HG03575 (cell line): Measurements from ENCODE around the gene HCN1.
"Not testable (repeated sequence)": the region's sequence is repeated elsewhere in the genome, so short reads cannot be mapped to it uniquely, and the experiment has no call there.

Experiments used
- ATAC-seq: cut with Tn5 transposase; IDR thresholded peaks from one replicate; pipeline ENCODE4 v1.9.1; 2021; ENCODE audit not compliant: unreplicated experiment, insufficient number of reproducible peaks, low FRiP score; ENCODE audit errors: extremely low read depth

Gene HCN1

DNA sequence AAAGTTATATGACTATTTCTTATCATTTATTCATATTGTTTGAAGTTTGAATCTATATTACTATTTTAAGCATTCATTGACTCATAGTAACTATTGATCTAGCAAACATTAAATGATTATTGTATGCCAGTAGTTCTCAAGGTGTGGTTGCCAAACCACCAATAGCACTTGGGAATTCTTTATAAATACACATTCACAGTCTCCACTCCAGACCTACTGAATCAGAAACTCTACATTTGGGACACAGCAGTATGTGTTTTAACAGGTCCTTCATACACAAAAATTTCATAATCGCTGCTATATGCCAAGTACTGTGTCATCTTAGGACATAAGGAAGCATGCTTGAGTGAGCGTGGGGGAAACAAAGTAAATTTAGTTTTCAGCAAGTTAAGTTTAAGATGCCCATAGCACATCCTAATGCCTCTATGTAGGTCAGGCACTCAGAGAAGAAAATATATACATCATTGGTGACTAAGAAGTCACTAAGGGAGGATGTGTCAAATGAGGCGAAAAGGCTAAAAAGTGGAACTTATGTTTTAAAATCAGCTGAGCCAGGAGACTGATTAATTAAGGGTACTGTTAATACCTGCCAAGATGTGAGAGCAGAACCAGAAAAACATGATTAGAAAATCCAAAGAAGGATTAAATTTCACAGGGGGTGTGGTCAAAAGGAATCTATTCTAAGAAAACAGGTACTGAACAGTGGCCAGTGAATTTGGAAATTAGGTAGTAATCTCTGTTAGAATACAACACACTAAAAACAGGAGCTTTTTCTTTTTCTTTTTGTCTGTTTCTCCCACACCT is 340.8 kb downstream of the HCN1 start:
- ATAC-seq, result no peak

DNA sequence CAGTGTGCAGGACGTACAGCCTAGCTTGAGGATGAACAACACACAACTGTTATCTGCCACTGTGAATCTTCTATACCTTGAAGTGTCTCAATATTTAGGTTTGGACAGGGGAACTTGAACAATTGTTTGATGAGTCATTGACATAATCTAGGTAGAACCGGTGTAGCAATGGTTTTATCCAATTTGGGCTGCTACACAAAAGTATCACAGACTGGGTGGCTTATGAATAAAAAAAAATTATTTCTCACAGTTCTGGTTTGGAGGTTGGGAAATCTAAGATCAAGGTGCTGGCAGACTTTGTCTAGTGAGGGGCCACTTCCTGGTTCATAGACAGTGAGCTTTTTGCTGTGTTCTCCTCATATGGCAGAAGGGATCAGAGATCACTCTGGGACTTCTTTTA is 359.7 kb downstream of the HCN1 start:
- ATAC-seq, result no peak

DNA sequence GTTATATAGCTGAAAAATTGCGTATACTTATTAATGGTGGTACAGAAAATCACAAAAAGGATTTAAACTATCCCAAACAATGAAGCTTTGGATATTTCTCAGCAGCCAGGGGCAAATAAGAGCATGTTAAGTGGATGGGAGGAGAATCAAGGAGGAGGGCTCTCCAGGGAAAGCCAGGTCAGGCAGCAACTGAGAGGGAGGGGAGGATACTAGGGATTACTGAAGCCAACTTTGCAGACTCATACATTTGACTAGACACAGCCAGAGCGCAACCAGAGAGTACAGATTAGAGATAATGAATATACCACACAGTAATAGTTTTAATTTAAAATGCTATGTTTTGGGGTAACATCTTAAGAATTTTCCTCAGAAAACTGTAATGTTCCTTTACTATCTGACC is 360.2 kb downstream of the HCN1 start:
- no peak for ATAC-seq

DNA sequence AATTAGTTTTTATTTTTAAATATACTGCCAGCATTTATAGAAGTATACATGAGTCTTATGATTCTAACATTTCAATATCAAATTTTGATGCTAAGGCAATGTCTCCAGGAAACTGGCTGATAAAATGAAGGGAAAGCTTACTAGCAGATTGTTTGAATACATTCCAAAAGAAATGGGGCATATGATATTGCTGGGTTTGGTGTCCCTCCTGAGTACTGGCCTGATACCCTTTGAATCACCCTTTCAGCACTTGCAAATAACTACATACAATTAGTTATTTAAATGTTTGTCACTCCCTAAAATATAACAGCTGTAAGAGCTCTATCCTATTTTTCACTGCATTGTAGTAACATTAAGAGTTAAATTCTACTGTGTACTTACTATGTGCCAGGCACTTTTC is 360.8 kb downstream of the HCN1 start:
- ATAC-seq, result no peak

DNA sequence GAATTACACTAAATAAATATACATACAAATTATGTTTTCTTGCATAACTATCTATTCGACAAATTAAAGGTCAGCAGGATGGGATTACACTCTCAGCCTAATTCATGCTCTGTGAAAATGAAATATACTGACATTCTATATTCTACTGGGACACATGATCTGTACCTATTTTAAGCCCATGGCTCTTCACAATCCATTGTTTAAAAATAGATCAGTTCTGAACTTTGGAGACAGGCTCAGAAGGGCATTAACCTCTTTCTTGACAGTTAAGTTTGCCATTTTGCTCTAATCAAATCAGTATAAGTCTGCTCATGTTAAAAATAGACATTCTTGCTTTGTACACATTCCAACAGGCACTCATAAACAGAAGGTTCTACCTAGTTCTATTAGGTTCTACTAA is 361.2 kb downstream of the HCN1 start:
- no peak for ATAC-seq

DNA sequence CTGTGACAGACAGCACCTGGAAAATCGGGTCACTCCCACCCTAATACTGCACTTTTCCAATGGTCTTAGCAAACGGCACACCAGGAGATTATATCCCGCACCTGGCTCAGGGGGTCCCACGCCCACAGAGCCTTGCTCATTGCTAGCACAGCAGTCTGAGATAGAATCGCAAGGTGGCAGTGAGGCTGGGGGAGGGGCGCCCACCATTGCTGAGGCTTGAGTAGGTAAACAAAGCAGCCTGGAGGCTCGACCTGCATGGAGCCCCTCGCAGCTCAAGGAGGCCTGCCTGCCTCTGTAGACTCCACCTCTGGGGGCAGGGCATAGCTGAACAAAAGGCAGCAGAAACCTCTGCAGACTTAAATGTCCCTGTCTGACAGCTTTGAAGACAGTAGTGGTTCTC is 383.6 kb downstream of the HCN1 start:
- not testable (repeated sequence) for ATAC-seq

DNA sequence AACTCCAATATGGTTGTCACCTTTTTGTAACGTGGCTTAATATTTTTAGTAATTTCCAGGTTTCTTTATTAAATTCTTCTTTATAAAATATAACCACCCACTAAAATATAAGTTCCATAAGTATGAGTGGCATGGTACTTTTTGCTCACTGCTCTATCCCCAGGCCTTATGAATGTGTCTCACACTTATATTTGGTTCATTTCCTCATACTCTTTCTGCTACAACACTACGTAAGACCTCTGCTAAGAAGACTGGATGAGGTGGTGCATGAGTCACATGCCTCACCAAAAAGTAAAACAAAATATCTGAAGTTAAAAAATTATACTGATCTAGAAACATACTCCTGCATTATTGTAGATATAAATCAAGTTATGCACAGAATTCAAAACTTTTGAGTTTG is 400.9 kb downstream of the HCN1 start:
- no peak for ATAC-seq

DNA sequence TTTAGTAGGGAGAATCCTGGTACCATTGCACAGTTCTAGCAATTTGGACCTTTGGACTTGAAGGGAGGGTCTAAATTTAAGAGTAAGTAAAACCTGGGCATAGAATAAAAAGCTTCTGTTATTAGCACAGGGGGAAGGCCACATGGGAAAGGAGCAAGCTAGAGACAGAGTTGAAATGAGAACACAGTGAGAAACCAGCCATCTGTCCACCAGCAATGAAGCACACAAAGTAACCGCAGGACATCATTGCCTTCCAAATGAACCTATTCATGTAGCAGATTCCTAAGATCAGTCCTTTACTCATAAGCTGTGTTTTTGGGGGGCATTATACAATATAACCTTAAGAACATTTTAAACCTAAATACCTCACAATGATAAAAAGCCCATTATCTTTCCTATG is 407.4 kb downstream of the HCN1 start:
- ATAC-seq, result no peak

DNA sequence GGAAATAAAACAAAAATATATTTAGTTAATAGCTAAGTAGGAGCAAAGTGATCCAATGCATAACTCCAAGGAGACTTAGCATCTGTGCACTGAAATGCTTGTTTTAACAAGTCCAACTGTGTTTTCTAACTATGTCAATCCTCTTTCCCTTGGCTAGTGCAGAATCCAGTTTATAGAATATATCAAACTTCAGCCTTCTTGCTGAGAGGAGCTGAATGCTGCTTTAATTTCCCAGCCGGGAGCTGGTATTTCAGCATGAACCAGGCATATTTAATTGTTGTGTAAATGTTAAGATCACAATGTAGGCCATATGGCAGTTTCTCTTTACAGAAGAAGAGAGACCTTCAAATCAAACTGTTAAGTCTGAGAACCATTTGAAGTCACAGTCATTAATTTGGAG is 411.7 kb downstream of the HCN1 start:
- ATAC-seq, result no peak

DNA sequence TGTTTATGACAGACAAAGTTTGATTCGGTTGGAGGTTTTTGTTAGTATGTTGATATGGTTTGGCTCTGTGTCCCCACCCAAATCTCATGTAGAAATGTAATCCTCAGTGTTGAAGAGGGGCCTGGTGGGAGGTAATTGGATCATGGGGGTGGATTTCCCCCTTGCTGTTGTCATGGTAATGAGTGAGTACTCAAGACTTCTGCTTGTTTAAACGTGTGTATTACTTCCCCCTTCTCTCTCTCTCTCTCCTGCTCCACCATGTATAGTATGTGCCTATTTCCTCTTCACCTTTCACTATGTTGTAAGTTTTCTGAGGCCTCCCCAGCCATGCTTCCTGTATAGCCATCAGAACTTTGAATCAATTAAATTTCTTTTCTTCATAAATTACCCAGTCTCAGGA is 415.1 kb downstream of the HCN1 start:
- no peak for ATAC-seq

DNA sequence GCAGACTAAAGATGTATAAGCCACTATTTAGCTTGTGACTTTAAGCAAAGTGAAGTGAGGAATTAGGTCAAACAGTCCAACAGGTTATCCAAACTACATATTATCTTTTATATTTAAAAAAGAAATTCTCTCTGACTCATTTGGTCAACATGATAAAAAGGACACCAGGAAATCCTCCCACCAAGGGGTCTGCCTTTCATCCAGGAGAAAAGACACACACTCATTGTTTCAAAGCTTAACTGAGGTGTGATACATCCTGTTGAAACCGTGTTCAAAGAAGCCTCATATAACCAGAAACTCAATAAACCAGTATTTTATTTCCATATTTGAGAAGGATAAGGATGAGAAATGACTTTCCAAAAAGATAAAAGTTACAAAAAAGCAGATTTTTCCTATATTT is 417.1 kb downstream of the HCN1 start:
- ATAC-seq, result no peak

DNA sequence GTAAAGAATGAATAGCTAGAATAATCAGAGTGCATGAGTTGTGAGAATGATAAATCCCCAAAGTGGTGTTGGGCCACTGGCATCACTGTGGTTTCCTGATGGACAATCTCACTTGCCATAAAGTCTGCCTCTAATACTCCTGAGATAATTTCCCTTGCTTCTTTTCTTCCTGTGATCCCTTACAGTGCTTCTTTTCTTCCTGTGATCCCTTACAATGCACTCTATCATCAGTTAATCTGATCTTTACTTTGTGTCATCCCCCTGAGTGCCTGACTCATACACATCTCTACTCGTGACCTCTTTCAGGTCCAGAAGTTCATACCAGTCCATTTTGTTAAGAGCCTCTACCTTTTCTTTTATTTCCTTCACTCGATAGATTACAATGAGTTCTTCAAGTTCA is 418.3 kb downstream of the HCN1 start:
- no peak for ATAC-seq

DNA sequence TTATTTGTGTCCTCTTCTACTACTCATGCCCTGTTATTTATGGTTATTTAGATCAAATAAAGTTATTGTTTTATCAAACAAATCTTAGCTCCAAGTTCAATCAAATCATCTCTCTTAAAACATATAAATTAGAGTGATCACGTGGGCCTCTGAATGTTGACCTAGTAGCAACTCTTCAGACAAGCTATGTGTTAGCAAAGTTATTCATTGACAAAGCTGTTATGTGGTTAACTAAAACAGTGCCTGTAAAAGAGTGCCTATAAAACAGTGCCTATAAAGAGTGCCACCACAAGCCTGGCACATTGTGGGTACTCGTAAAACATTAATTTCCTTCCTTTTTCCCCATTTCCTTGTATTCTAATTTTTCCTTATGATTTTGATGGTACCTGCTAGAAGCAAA is 421.9 kb downstream of the HCN1 start:
- ATAC-seq, result no peak

DNA sequence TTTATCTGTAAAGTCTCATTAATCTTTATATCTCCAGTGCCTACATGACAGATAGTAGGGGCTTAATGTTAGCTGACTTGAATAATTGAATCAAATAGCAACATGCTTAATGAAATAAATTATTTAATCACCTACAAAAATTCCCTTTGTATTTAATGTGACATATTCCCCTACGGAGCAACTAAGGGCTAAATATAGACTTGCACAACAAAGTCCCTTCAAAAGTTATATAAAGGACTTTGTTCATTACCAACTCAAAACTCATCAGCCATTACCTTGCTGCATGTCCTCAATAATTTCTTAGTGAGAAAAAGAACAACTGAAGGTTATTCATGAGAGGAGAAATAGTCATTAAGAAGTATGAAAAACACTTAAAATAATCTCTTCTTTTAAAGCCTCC is 424.6 kb downstream of the HCN1 start:
- no peak for ATAC-seq

DNA sequence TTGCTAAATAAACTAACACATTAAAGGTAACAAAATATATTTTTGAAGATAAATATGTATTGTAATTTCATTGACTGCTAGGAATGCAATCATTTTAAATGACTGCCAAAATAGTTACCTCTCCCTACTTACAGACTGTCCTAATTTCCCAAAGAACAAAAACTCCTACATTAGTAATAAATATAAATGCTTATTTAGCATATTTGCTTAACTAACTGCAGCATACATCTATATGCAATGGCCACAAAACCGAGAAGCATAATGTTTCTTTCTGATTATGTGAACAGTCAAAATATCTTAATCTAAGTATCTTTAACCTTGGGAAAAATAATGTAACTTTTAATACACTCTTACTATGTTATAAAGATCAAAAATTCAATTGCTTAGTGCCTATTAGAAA is 431.7 kb downstream of the HCN1 start:
- ATAC-seq, result no peak

DNA sequence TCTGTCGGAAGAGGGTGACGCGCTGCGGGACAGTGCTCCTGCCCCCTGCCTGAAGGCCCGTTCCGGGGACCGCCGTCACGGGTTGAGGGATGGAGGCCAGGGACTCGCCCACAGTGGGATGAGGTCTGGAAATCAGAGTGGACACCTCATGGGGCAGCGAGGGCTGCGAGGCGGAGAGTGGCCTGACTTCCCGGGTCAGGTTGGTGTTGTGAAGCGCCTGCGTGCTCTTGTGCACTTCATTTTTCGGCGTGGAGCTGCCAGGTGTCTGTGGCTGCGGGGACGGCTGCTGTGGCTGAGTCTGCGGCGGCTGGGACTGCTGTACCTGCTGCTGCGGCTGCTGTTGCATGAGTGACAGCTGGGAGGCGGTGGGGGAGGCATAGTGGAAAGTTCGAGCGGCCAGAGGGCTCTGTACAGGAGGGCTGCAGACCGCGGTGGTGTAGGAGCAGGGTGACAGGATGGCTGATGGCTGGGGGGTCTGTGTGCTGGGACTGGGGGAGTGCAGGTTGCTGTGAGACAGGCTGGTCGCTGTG is 434.1 kb downstream of the HCN1 start:
- ATAC-seq, result no peak

DNA sequence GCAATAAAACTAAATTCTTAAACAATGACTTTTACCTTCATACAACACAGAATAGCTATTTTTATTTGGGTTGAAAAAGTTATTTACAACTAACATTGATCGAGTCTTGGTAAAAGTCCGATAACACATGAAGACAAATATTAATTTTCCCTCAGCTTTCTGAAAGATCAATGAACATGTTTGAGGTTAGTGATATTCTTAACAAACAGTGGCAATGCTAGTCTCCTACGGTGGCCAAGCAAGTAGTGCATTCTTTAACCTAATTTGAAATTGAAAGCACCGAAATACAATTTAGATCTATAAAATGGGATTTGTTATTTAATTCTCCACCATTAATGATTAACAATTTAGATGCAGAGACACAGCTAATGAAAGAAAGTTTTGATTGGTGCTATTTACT is 435.1 kb downstream of the HCN1 start:
- ATAC-seq, result no peak

DNA sequence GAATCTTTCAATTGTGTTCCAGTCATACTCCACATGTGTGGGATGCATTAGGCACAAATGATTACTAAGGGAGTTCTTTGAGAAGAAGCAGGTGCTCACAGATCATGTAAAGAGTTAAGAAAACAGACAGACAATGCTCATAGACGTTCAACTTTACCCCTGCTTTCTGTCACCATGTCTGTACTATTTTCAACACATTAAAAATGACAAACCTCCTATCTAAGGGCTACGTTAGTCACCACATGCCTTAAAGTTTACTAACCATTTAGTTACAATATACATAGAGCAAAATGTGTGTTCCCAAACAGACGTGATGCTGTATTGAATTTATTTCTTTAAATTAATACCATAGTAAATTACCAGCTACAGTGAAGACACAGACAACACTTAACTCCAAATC is 435.9 kb downstream of the HCN1 start:
- no peak for ATAC-seq

DNA sequence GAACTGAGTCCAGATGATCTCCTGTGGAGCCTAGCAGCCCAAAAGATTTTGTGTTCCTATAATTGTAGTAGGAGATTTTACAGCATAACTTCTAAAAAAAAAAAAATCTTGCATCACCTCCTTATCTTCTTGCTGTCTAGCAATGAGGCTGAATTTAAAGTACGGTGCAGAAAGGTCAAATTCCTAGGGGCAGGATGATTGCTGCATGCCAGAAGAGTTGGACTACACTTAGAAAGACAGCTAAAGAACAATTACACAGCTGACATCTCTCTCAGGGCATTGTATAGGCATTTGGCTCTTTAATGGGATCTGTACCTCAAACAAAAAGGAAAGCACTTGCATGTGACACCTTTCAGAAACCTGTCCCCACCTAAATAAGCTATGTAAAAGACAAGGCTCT is 443.2 kb downstream of the HCN1 start:
- no peak for ATAC-seq

DNA sequence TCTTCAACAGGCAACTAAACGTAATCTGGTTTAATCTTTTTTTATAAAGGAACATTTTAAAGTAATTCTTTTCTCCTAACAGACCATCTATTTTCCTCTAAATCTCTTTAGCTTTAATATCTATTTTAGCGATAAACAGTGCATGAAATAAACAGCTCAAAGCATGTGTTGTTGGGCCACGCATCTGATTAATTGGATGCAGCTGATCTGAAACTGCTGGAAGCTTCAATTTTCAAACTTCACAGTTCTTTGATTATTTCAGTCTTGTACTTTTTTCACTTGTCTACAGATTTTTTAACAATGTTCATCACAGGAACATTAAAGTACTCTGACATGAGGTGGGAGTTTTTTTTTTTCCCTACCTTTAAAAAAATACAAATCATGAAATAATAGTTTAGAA is 443.6 kb downstream of the HCN1 start:
- ATAC-seq, result no peak

DNA sequence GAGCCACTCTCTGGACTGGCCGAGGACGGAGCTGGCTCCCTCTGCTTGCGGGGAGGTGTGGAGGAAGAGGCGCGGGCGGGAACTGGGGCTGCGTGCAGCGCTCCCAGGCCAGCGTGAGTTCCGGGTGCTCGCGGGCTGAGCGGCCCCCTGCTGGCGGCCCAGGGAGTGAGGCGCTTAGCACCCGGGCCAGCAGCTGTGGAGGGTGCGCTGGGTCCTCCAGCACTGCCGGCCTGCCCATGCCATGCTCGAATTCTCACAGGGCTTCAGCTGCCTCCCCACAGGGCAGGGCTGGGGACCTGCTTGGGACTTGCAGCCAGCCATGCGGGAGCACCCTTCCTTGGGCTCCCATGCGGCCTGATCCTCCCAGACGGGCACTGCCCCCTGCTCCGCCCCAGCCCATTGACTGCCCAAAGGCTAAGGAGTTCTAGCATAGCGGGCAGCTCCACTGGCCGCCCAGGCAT is 470.6 kb downstream of the HCN1 start:
- no peak for ATAC-seq
